Effector CD4-positive, alpha-beta T cell (primary cell): Measurements from ENCODE around the gene SLAMF9.

ENCODE experiments used
- DNase-seq: peaks from one replicate; pipeline ENCODE4 v3.0.0-alpha.2; 2020

The SLAMF9 gene

GRCh38 chr1:159974350-159974965, 20.4 kb upstream of the SLAMF9 start:
- no peak for DNase-seq

- DNase-seq = no peak
These were observed 19.4 kb upstream of the SLAMF9 start for GRCh38 chr1:159973350-159973940.

- DNase-seq = no peak
These were observed 18.6 kb upstream of the SLAMF9 start for GRCh38 chr1:159972443-159973205.

GRCh38 chr1:159970932-159971342, 16.9 kb upstream of the SLAMF9 start:
- DNase-seq = no peak

- DNase-seq = no peak
These were observed 14.9 kb upstream of the SLAMF9 start for GRCh38 chr1:159968901-159969300.

- no peak for DNase-seq
These were observed 11.2 kb upstream of the SLAMF9 start for GRCh38 chr1:159965263-159965662.

- no peak for DNase-seq
These were observed 10.1 kb upstream of the SLAMF9 start for GRCh38 chr1:159964144-159964543.

GRCh38 chr1:159962176-159962575, 8.1 kb upstream of the SLAMF9 start:
- DNase-seq = no peak

- no peak for DNase-seq
These were observed 7.6 kb upstream of the SLAMF9 start for GRCh38 chr1:159961636-159962035.

- no peak for DNase-seq
These were observed 6.8 kb upstream of the SLAMF9 start for GRCh38 chr1:159960721-159961381.

- no peak for DNase-seq
These were observed 5.4 kb upstream of the SLAMF9 start for GRCh38 chr1:159959451-159959850.

- no peak for DNase-seq
These were observed 4.8 kb upstream of the SLAMF9 start for GRCh38 chr1:159958719-159959380.

- no peak for DNase-seq
These were observed 3.8 kb upstream of the SLAMF9 start for GRCh38 chr1:159957824-159958268.

- DNase-seq = no peak
These were observed 1.4 kb upstream of the SLAMF9 start for GRCh38 chr1:159955456-159955855.

- no peak for DNase-seq
These were observed 1.1 kb downstream of the SLAMF9 start for GRCh38 chr1:159952932-159953331.

GRCh38 chr1:159951551-159951950, 2.5 kb downstream of the SLAMF9 start:
- no peak for DNase-seq

- DNase-seq = no peak
These were observed 3.0 kb downstream of the SLAMF9 start for GRCh38 chr1:159951016-159951415.

GRCh38 chr1:159949981-159950381, 4.1 kb downstream of the SLAMF9 start:
- DNase-seq = no peak

- DNase-seq = no peak
These were observed 4.9 kb downstream of the SLAMF9 start for GRCh38 chr1:159949123-159949522.

- no peak for DNase-seq
These were observed 6.1 kb downstream of the SLAMF9 start for GRCh38 chr1:159947942-159948341.

- DNase-seq = no peak
These were observed 7.5 kb downstream of the SLAMF9 start for GRCh38 chr1:159946242-159947187.
